ENCODE measurements around the gene TFCP2. TPM values are rescaled to one million over a fixed set of nuclear protein-coding genes. Genes with fewer than 3 reads are reported as not detected.

Gene TFCP2
- total and polyA plus RNA-seq, 2 experiments from 2014 or later, result 12.2 to 17.0 TPM

GRCh38 chr12:51128919-51129318 is 44.0 kb downstream of the TFCP2 start:
- no peaks in the 10 kb centered on the region for H3K4me1 ChIP-seq (ENCODE audit: low read depth)
- H3K36me3 ChIP-seq, result no peaks in the 10 kb centered on the region
- TF ChIP-seq CTCF (IDR thresholded peaks at IDR 0.05; ENCODE audit: low read depth, low read length), result no peak
- H3K27me3 ChIP-seq, result no peaks in the 10 kb centered on the region
- H3K9me3 ChIP-seq (ENCODE audit: low read depth), result no peaks in the 10 kb centered on the region
- DNase-seq (ENCODE audit: low read depth in 1 of 2, low spot score in 1 of 2), result peak in 1 of 2 donors; percentile 3
- no peak overlapping the region for H3K4me3 ChIP-seq
- H3K27ac ChIP-seq, result no peak overlapping the region

- Histone ChIP-seq H3K4me3 (no peak overlapping the region), H3K36me3 (no peaks in the 10 kb centered on the region), H3K27me3 (no peaks in the 10 kb centered on the region), H3K4me1 (ENCODE audit: low read depth) (no peaks in the 10 kb centered on the region), H3K9me3 (ENCODE audit: low read depth) (no peaks in the 10 kb centered on the region), H3K27ac (no peak overlapping the region)
- peak in 1 of 2 donors; percentile 3 for DNase-seq (ENCODE audit: low read depth in 1 of 2, low spot score in 1 of 2)
- no peak for TF ChIP-seq CTCF (IDR thresholded peaks at IDR 0.05; ENCODE audit: low read depth, low read length)
Measured at GRCh38 chr12:51127050-51127729, 45.7 kb downstream of the TFCP2 start.

- Histone ChIP-seq H3K4me3 (no peak overlapping the region), H3K27me3 (no peaks in the 10 kb centered on the region), H3K9me3 (ENCODE audit: low read depth) (no peaks in the 10 kb centered on the region), H3K4me1 (ENCODE audit: low read depth) (no peaks in the 10 kb centered on the region), H3K27ac (no peak overlapping the region), H3K36me3 (no peaks in the 10 kb centered on the region)
- TF ChIP-seq CTCF (IDR thresholded peaks at IDR 0.05; ENCODE audit: low read depth, low read length), result no peak
- DNase-seq (ENCODE audit: low read depth in 1 of 2, low spot score in 1 of 2), result no peak
Measured at GRCh38 chr12:51126297-51126696, 46.6 kb downstream of the TFCP2 start.

- H3K9me3 ChIP-seq (ENCODE audit: low read depth), result no peaks in the 10 kb centered on the region
Measured at GRCh38 chr12:51124504-51124903, 48.4 kb downstream of the TFCP2 start.

GRCh38 chr12:51122844-51123243 is 50.1 kb downstream of the TFCP2 start:
- H3K4me3 ChIP-seq, result no peak overlapping the region
- no peaks in the 10 kb centered on the region for H3K36me3 ChIP-seq
- H3K9me3 ChIP-seq (ENCODE audit: low read depth), result no peaks in the 10 kb centered on the region
- no peak for TF ChIP-seq CTCF (IDR thresholded peaks at IDR 0.05; ENCODE audit: low read depth, low read length)
- no peak overlapping the region for H3K27ac ChIP-seq
- no peak for DNase-seq (ENCODE audit: low read depth in 1 of 2, low spot score in 1 of 2)
- H3K4me1 ChIP-seq (ENCODE audit: low read depth), result no peaks in the 10 kb centered on the region
- H3K27me3 ChIP-seq, result no peaks in the 10 kb centered on the region

More at GRCh38 chr12:51124504-51124903, 48.4 kb downstream of the TFCP2 start:
- TF ChIP-seq CTCF (IDR thresholded peaks at IDR 0.05; ENCODE audit: low read depth, low read length), result no peak
- Histone ChIP-seq H3K4me3 (no peak overlapping the region), H3K4me1 (ENCODE audit: low read depth) (no peaks in the 10 kb centered on the region), H3K27ac (no peak overlapping the region), H3K36me3 (no peaks in the 10 kb centered on the region), H3K27me3 (no peaks in the 10 kb centered on the region)
- DNase-seq (ENCODE audit: low read depth in 1 of 2, low spot score in 1 of 2), result no peak
